WTC11 (cell line): ENCODE data around the gene LIMA1. TPM values are rescaled to one million over a fixed set of nuclear protein-coding genes. Genes with fewer than 3 reads are reported as not detected.

Experiments used
- ATAC-seq: fragments of 200-7000 bp; cut with Tn5 transposase; 2 replicates; pipeline ENCODE4 v1.10.0; 2021; ENCODE audit warnings: mild to moderate bottlenecking, moderate library complexity
- CTCF ChIA-PET: fragments of 300-600 bp; sonication (Branson Sonifier 250); formaldehyde crosslinking; loops from one replicate; lab custom pipeline; 2021; ENCODE audit warnings: antibody characterized with exemption; lab: Charles Lee
- POLR2A ChIA-PET: fragments of 350-600 bp; sonication (Branson Sonifier 250); formaldehyde crosslinking; loops from one replicate; lab custom pipeline; 2021; ENCODE audit warnings: antibody characterized with exemption; lab: Charles Lee
- DNase-seq: peaks from one replicate; pipeline ENCODE4 v3.0.0; 2021; ENCODE audit warnings: low spot score
- H3K27ac Mint-ChIP-seq: 2 replicates; pipeline ENCODE4 v1.8.0; 2021; ENCODE audit warnings: mixed read lengths
- H3K27me3 Mint-ChIP-seq: 2 replicates; pipeline ENCODE4 v1.8.0; 2021; ENCODE audit warnings: low read depth, mild to moderate bottlenecking, moderate library complexity, mixed read lengths
- H3K36me3 Mint-ChIP-seq: 2 replicates; pipeline ENCODE4 v1.8.0; 2021; ENCODE audit warnings: mixed read lengths
- H3K4me1 Mint-ChIP-seq: 2 replicates; pipeline ENCODE4 v1.8.0; 2022; ENCODE audit warnings: mixed read lengths
- H3K4me3 Mint-ChIP-seq: 2 replicates; pipeline ENCODE4 v1.8.0; 2021; ENCODE audit warnings: mild to moderate bottlenecking, moderate library complexity, mixed read lengths
- H3K9me3 Mint-ChIP-seq: 2 replicates; pipeline ENCODE4 v1.8.0; 2021; ENCODE audit warnings: mixed read lengths
- ARID4B ChIP-seq: sonication (generic); formaldehyde crosslinking; IDR thresholded peaks from 2 replicates; pipeline ENCODE4 v1.8.0; 2023; ENCODE audit warnings: missing genetic modification reagents, mild to moderate bottlenecking, borderline replicate concordance
- ATF6 ChIP-seq: sonication (generic); formaldehyde crosslinking; IDR thresholded peaks from 2 replicates; pipeline ENCODE4 v1.8.1; 2023; ENCODE audit warnings: mild to moderate bottlenecking, missing genetic modification reagents
- CDX4 ChIP-seq: fragments of 250-450 bp; sonication (Bioruptor Pico); IDR thresholded peaks from 2 replicates; pipeline ENCODE4 v1.9.0; 2021; ENCODE audit warnings: moderate library complexity, mild to moderate bottlenecking, inconsistent platforms, borderline replicate concordance
- ESRRA ChIP-seq: sonication (generic); formaldehyde crosslinking; IDR thresholded peaks from 2 replicates; pipeline ENCODE4 v1.8.1; 2022; ENCODE audit warnings: mild to moderate bottlenecking, missing genetic modification reagents, borderline replicate concordance
- FOXP4 ChIP-seq: sonication (generic); formaldehyde crosslinking; IDR thresholded peaks from 2 replicates; pipeline ENCODE4 v1.8.0; 2022; ENCODE audit warnings: mild to moderate bottlenecking, missing genetic modification reagents
- MAX ChIP-seq: sonication (generic); formaldehyde crosslinking; IDR thresholded peaks from 2 replicates; pipeline ENCODE4 v1.8.0; 2022; ENCODE audit warnings: mild to moderate bottlenecking, missing genetic modification reagents
- NR2C2 ChIP-seq: sonication (generic); formaldehyde crosslinking; IDR thresholded peaks from 2 replicates; pipeline ENCODE4 v1.8.0; 2022; ENCODE audit warnings: mild to moderate bottlenecking, missing genetic modification reagents
- PRDM15 ChIP-seq: sonication (generic); formaldehyde crosslinking; IDR thresholded peaks from 2 replicates; pipeline ENCODE4 v1.8.0; 2022; ENCODE audit warnings: missing genetic modification reagents
- SMAD3 ChIP-seq: sonication (generic); formaldehyde crosslinking; IDR thresholded peaks from 2 replicates; pipeline ENCODE4 v1.8.0; 2022; ENCODE audit warnings: missing genetic modification reagents, mild to moderate bottlenecking, borderline replicate concordance
- SP1 ChIP-seq: sonication (generic); formaldehyde crosslinking; conservative IDR thresholded peaks from 2 replicates; pipeline ENCODE4 v1.8.1; 2022; ENCODE audit warnings: missing genetic modification reagents
- TEAD1 ChIP-seq: sonication (generic); formaldehyde crosslinking; IDR thresholded peaks from 2 replicates; pipeline ENCODE4 v1.8.0; 2022; ENCODE audit warnings: mild to moderate bottlenecking, missing genetic modification reagents
- USF2 ChIP-seq: sonication (generic); formaldehyde crosslinking; IDR thresholded peaks from 2 replicates; pipeline ENCODE4 v1.8.1; 2023; ENCODE audit warnings: mild to moderate bottlenecking, missing genetic modification reagents, moderate library complexity
- ZBTB21 ChIP-seq: sonication (generic); formaldehyde crosslinking; IDR thresholded peaks from 2 replicates; pipeline ENCODE4 v1.8.1; 2023; ENCODE audit warnings: mild to moderate bottlenecking, missing genetic modification reagents, borderline replicate concordance
- ZNF232 ChIP-seq: sonication (generic); formaldehyde crosslinking; IDR thresholded peaks from 2 replicates; pipeline ENCODE4 v1.8.0; 2022; ENCODE audit warnings: mild to moderate bottlenecking, missing genetic modification reagents
- total RNA-seq: library from RNA; stranded (reverse); gene quantifications from 3 replicates; pipeline ENCODE4 v1.2.3, GENCODE V29; 2021

Gene LIMA1
- total RNA-seq, 1 experiment from 2014 or later, result 41.2 TPM

GRCh38 chr12:50187084-50187900, 96.0 kb downstream of the LIMA1 start (continued):
- TF ChIP-seq PRDM15 (CRISPR knock-in tag) (no peak), FOXP4 (CRISPR knock-in tag) (no peak), ATF6 (CRISPR knock-in tag) (no peak), USF2 (CRISPR knock-in tag) (no peak), TEAD1 (CRISPR knock-in tag) (no peak), ZBTB21 (CRISPR knock-in tag) (no peak)

- Mint-ChIP-seq H3K4me3 (no peak overlapping the region), H3K27ac (no peak overlapping the region), H3K4me1 (0 out of 2 replicates have a peak, but pooled peaks cover 2% of the 10 kb centered on the region), H3K36me3 (peaks cover 6% of the 10 kb centered on the region; the same call in 1 of the 2 replicates), H3K27me3 (no peaks in the 10 kb centered on the region), H3K9me3 (no peaks in the 10 kb centered on the region)
- ChIA-PET POLR2A (interaction anchor here (0.6 kb wide), 1 partner anchor 113 kb away, joined by 6 read pairs; no protein-coding TSS in a partner anchor), CTCF (interaction anchor here (2.2 kb wide), 1 partner anchor 128 kb away, joined by 7 read pairs; no protein-coding TSS in a partner anchor)
- TF ChIP-seq ZNF232 (CRISPR knock-in tag) (no peak), ESRRA (CRISPR knock-in tag) (no peak)
- no peak for ATAC-seq
- DNase-seq, result no peak
Observed at GRCh38 chr12:50186681-50187080, 96.6 kb downstream of the LIMA1 start.

GRCh38 chr12:50185970-50186663, 97.2 kb downstream of the LIMA1 start:
- ATAC-seq (no peak), DNase-seq (no peak)
- H3K4me3 Mint-ChIP-seq, result no peak overlapping the region
- POLR2A ChIA-PET, result no interaction called here
- H3K9me3 Mint-ChIP-seq, result no peaks in the 10 kb centered on the region
- H3K36me3 Mint-ChIP-seq, result peaks cover 11% of the 10 kb centered on the region
- no peaks in the 10 kb centered on the region for H3K27me3 Mint-ChIP-seq
- CTCF ChIA-PET, result interaction anchor here (2.2 kb wide), 1 partner anchor 128 kb away, joined by 7 read pairs; no protein-coding TSS in a partner anchor
- 0 out of 2 replicates have a peak, but pooled peaks cover 2% of the 10 kb centered on the region for H3K4me1 Mint-ChIP-seq
- no peak overlapping the region for H3K27ac Mint-ChIP-seq
- TF ChIP-seq ARID4B (CRISPR knock-in tag), result no peak
- no peak for TF ChIP-seq MAX (CRISPR knock-in tag)
- no peak for TF ChIP-seq USF2 (CRISPR knock-in tag)
- TF ChIP-seq NR2C2 (CRISPR knock-in tag), result no peak
- TF ChIP-seq SP1, result no peak
- TF ChIP-seq SMAD3 (CRISPR knock-in tag), result no peak
- no peak for TF ChIP-seq CDX4 (CRISPR knock-in tag)
